Measurements from ENCODE around the gene PREP. TPM values are rescaled to one million over a fixed set of nuclear protein-coding genes. Genes with fewer than 3 reads are reported as not detected.
A peak's percentile ranks its signal among the peaks of the same experiment; 100 is the strongest.

Gene PREP
- polyA plus RNA-seq, 12 donors: 29.9 to 47.7 (median 40.5) TPM; not detected in 1

DNA sequence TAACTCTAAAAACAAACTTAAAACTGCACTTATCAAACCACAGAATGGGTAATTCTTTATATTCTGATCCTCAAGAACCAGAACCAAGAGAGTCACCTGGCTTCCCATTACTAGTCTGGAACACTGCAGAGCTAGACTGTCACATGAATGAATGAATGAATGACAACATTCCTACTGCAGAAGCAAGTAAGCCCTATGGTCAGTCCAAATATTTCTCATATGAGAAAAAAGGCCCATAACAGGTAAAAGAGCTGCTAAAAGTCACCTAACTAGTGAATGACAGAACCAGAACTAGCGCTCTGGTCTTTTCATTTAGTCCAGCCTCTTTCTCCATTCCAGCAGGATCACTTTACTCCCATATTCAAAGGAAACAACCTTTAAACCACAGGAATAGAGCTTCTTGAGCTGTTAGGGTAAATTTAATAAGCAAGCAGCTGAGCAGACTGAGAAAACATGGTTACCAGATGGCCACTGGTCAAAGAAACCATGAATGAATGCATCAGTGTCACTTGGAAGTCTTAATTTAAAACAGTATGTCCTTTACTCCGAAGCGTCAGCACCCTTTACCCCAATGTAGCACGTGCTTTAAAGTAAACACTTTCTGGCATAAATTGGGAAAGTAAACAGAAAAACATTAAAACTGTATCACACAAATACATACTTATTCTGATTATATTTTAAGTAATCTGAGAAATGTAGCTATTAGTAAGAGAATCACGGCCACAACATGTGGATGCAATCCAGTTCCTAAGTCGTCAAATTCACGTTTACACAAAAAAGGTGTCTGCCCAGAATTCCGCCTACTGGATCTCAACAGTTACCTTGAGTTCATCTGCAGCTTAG lies 1.4 kb downstream of the PREP start:
- no peak for DNase-seq

DNA sequence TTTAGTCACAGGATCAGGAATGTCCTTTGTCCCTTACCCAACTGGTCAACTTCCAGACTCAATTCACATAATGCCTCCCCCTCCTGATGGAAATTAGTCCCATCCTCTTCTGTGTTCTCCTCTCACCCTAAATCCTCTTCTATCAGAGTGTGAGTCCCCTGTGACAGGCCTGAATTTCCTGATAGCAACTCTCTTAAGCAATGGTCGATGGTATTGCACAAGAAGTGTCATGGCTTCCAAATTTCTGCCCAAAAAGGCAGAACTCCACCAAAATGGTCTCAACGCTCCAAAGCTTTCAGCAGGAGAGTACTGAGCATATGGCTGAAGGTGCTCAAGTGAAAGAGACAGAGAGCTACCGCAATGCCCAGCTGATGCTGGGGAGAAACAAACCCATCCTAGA lies 2.4 kb downstream of the PREP start:
- DNase-seq: no peak

DNA sequence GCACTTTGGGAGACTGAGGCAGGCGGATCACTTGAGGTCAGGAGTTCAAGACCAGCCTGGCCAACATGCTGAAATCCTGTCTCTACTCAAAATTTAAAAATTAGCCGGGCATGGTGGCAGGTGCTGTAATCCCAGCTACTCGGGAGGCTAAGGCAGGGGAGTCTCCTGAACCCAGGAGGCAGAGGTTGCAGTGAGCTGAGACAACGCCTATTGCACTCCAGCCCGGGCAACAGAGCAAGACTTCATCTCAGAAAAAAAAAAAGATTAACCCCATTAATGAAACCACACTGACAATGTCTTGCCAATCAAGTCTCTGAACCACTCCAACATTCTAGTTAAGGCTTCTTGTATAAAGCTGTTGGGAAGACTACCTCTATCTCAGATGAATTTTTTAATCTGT lies 4.0 kb downstream of the PREP start:
- DNase-seq: no peak

DNA sequence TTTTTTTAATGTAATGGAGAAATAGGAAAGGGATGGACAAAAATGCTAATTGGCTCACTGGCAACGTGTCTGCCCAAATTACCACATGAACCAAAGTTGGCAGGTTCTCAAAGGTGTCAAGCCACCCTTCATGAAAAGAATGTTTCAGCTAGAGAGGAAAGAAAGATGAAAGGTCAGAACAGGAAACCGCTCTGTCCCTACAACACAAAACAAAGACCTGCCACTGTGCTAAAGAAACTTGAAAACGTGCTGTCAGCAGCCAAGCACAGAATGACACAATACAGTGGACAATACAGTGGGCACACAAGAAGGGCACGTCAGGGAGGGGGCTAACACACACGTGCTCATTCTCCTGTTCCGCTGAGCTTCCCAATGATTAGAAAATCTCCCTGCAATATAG lies 4.9 kb downstream of the PREP start:
- no peak for DNase-seq

DNA sequence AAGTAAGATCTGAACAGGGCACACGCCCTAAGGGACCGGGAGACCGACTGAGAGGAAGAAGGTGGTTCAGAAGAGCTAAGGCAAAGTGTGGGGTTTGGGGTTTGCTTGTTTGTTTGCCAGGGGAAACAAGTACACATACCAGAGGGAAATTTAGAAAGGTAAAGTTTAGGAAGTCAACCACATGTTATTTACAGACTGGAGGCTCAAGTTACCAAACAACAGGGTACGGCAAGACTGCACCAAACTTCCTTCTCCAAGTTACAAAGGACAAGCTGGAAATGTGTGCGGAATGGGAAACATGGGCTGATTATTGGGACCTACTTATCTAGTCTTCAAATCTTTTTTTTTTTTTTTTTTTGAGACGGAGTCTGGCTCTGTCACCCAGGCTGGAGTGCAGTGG lies 11.2 kb downstream of the PREP start:
- DNase-seq: no peak

DNA sequence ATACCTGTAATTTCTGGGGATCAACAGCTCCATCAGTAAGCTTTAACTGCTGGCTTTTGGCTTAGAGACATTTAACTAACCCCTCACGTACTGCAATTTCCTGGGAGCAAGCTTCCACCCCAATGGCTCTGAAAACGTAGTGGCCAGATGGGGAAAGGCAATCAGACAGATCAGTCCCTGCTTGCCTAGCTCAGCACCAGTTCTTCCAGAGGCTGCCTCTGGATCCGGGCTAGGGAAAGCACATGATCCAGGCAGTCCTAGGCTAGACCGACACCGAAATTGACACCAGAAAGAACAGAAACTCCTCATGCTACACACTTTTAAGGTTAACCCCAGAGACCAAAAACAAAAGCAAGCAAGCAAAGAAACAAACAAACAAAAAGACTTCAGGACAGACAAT lies 13.3 kb downstream of the PREP start:
- no peak for DNase-seq

DNA sequence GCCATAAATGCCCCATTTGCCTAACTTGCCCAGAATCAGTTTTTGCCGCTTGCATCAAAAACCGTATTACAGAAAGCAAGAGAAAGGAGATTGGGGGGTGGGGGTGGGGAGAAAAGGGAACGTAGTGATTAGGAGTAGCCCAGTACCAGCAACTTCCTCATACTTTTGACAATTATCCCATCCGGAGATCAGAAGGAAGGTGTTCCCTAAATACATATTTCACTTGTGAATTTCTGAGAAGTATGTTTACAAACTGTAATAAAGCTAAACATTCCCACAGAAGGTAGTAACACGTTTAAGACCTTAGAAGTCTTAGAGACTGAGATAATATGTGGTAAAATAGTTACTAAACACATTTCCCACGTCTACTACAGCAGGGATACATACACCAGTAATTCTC lies 14.5 kb downstream of the PREP start:
- no peak for DNase-seq

DNA sequence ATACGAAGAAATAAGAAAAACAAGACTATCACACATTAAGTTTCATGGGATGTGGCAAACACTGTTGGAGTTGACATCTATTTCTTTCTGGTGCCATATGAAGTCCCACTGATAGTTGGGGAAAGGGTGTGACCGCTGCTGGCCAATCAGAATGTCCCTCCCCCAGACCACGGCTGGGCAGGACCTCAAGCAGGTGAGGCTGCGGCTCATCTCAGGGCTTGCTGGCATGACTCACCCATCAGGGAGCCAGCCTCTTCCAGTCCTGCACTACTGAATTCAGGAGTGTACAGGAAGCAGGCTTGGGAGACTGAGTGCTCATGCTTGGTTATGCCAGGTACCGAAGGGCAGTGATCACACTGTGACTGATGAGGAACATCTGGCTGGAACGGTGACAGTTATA lies 18.9 kb downstream of the PREP start:
- DNase-seq: no peak

DNA sequence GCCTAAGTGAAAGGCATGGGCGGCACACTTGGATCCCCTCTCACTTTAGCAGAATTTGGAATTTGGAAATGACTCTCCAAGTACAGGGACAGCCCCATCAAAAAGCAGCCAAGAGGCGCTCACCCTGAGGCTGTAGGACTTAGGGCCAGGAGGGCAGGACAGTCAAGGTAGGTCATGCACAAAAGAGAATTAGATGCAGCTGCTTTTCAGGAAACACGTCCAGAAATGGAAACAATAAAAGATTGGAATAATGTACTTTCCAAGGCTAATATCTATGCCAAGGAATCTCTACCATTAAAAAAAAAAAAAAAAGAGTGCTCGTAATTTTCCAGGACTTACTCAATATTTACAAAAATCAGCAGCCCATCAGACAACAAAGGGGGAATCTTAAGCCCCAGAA lies 19.9 kb downstream of the PREP start:
- DNase-seq: peak; percentile 18

DNA sequence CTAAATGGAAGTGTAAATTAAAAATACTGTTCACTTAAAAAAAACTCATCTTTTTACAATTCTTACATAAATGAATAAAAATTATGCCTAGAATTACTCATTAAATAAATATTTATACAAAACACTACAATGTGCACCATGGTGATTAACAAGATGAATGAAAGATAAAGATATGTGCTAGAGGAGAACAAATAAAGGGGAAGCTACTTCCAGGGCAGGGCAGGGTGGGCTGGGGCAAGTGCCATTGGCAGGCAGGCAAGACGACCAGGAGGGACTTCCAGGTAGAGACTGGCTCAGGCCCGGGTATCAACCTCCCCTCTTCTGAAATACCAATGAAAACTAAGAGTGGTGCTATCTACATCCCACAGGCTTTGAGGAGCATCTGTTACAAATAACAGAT lies 20.4 kb downstream of the PREP start:
- no peak for DNase-seq

DNA sequence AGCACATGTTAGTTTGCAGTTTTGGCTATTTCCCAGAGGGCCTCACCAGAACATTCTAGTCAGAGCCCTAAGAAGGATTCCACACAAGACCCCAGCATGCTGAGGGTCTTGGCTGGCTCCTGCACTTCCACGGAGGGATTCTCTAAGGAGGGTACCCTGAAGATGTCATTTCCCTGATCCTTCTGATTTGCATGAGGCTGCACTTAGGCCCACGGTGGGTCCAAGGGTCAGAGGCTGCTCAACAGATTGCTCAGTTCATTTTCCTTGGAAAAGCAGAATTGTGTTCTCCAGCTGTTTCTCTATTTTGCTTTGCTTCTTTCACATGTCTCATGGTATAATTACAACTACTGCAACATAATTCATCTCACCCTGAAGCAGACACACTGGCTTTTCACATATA lies 22.2 kb downstream of the PREP start:
- no peak for DNase-seq

DNA sequence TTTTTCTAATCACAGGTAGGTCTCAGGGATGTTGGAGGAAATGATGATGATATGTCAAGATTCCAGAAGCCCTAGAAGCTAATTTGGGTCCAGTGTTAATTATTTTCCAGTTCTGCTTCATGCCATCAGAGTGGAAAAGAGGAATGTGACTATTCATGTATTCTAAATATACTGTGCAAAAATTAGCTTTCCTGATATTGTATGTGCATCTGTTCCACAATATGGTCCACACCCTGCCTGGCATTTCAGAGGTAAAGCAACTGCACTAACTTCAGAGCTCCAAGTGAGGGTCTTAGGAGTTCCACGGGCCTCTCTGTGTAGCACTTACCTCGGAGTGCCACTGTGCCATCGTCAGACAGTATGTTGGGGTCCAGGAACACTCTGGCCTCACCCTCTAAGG lies 27.1 kb downstream of the PREP start:
- DNase-seq: no peak

DNA sequence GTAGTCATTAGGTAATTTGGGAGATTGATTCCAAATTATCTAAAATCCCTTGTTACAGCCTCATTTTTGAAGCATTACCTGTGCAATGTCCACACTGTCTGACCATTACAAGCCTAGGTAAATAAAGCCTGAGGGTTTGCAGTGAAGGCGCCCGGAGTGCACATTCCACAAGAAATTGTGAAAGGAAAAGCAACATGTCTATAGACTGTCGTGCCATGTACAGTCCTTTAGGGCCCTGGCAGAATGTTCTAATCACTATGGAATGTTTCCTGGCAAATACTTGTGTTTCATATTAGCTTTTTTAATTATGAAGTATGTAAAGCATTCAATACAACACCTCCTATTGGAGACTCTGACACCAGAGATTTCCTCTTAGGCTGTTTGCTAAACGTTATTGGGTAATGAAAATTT lies 28.9 kb downstream of the PREP start:
- no peak for DNase-seq

DNA sequence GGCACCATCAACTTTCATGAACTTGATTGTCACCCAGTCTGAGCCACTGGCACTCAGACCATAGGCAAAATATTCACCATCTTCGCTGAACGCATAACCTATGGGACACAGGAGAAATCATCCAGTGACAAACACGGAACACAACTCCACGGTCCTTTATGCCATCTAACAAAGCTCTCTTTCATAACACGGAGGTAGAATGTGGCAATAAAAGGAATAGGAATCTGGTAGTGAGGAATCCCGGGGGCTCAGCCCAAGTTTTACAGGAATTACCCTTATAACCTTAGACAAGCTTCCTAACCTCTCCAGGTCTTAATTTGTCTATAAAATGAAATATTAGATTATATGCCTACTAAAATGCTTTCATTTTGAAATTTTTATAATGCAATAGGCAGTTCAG lies 29.4 kb downstream of the PREP start:
- no peak for DNase-seq

DNA sequence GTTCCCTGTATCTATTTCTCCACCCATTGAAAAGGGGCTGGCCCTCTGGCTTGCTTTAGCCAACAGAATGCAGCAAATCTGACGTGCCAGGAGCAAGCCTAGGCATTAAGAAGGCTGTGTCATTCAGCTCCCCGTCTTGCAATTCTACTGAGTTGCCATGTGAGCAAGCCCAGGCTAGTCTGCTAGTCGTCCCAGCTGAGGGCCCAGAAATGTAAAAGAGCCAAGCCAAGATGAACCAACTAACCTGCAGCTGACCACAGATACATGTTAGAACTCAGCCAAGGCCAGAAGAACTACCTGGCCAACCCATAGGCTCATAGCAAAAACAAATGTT lies 30.1 kb downstream of the PREP start:
- DNase-seq: no peak

DNA sequence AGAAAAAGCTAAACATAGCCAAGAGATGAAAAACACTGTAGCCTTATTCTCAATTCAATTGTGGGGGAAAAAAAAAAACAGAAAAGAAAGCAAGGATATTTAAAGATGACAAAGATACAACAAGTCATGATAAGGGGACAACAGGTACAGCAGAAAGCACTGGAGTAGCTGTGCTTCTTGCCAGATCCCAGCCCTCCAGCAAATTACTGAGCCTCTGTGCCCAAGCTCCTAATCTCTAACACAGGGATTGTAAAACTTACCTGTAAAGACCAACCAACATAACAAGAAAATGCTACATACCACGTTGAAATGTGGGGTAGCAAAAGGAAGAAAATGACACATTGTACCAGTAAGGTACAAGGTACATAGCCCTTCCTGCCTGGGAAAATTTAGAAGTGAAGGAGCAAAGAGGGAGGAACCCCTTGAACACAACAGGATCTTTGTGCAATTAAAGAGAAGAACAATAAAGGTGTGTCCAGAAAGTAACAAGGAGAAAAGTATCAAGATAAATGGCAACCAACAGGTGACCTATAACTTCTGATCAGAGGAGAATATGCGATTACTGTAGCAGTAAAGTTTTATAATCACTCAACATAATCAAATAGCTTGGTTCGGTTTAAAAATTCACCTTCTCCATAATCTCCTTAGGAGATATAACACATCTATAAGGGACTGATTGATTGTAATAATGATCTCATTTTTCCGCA lies 30.6 kb downstream of the PREP start:
- no peak for DNase-seq

DNA sequence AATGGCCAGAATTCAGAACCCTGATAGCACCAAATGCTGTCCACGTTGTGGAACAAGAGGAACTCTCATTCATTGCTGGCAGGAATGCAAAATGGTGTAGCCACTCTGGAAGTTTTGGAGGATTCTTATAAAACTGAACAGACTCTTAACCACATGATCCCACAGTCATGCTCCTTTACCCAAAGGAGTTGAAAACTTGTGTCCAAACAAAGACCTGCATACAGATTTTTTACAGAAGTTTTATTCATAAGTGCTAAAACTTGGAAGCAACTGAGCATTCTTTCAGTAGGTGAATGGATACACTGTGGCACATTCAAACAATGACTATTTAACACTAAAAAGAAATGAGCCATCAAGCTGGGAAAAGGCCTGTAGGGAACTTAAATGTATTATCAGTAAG lies 32.5 kb downstream of the PREP start:
- DNase-seq: no peak

DNA sequence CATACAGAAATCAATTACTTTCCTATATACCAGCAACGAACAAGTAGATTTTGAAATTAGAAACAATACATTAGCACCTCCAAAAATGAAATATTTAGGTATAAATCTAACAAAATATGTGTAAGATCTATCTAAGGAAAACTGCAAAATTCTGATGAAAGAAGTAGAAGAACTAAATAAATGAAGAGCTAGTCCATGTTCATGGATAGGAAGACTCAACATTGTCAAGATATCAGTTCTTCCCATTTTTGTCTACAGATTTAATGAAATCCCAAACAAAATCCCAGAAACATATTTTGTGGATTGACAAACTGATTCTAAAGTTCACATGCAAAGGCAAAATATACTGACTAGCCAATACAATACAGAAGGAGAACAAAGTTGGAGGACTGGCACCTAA lies 33.7 kb downstream of the PREP start:
- no peak for DNase-seq

DNA sequence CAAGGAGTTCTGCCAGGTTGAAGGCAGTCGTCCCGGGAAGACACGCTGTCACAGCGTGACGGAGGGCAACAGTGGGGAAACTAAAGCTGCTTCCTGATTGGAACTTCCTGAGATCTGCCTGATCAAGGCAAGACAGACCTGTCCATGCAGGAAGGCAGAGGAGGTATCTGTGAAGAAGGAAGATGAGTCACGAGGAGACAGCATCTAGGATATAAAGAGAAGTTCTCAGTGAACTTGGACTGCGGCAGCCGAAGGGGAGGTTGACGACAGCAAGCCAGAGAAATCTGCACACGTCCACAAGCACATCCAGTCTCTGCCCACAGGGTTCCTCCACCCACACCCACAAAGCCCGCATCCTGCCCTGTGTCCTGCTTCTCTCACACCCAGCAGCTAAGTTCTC lies 38.6 kb downstream of the PREP start:
- DNase-seq: no peak

DNA sequence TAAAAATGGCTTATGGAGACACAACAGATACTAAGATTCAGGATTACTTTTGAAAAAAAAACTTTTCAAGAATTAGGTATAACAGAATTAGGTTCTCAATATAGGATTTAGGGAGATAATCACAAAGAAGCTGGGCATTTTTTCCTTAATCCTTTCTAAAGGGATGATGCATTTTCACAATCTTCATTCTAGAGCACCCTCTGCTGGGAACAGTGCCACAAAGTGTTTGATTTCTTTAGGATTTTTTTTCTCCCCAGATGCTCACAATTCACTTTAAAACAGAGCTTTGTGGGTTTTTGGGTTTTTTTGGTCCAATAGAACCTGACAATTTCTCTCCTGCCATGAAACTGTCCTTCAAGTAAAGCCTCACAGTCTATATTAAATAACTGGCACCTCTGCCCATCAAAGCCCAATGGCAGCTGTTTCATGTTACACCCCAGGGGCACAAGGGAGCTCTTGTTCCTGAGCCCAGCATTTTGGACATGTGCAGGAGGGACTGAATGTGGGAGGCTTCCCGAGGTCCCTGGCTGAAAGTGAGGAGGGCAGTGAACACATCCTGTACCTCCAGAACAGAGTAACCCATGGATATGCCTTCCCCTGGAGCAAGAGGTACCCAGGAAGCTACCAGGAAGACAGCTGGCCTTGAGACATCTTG lies 39.7 kb downstream of the PREP start:
- DNase-seq: peak; percentile 17

DNA sequence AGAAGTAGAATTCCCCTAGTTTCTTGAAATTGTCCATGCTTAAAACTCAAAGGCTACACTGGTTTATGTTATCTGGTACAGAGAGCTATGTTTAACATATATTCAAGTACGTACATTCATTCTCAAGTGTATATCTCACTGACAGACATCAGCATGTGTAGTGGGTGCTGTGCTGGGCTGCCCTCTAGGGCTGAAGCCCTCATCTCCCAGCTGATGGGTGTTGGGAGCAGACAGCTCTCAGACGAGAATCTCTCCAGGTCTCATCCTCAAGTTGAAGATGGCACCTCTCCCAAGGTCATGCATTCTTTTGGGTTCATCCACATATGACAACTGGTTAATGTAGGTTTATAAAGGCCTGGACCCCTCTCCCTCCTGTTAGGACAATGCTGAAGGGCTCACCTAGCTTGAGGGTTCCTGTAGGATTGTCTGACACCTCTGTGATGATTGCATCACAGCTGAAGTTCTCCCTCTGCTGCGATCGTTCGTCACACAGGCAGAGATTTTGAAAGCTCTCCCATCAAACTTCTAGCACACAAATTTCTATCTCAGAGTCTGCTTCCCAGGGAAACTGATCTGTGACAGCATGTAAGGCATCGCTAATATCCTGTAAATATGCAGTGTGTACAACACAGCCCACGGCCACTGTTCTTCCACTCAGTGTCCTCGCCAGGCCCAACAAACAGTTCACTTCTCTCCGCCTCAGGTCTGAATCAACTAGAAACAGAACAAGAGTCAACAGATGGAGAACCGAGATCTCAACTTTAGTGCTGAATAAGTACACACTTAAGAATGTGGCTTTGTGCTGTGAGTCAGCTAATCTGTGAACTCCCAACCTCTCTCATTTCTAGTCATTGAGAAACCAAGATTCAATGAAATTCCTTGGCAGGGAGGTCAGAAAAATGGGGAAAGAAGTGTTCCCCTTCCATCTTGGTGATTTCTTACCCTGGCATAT lies 43.2 kb downstream of the PREP start:
- DNase-seq: no peak

DNA sequence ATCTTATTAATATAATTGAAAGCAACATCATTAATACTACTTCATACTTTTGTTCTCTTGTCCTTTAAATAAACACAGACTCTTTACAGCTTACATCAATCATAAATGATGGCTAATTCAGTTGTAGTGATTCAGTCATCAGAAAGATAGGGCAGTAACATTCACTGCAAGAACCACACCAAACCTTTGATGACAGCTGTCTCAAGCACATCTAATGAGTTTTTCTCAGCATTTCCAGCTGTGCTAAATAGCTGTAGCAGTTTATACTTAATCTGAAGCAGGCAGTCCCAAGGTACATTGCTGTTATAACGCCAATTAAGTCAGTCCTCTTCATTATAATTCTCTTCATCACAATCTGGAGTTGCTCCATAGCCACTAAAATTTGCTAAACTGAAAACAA lies 45.7 kb downstream of the PREP start:
- DNase-seq: no peak

Data from muscle of arm (tissue), 12 donors.